B cell (primary cell): ENCODE results near the gene IL25. TPM values are rescaled to one million over a fixed set of nuclear protein-coding genes. Genes with fewer than 3 reads are reported as not detected.

Source experiments
- ATAC-seq: fragments of 200-7000 bp; cut with Tn5 transposase; one replicate; pipeline ENCODE4 v1.10.0; 2021; ENCODE audit warnings: low read depth, mild to moderate bottlenecking, moderate number of reproducible peaks, moderate library complexity
- CTCF ChIA-PET: fragments of 350-600 bp; sonication (Branson Sonifier 250); formaldehyde crosslinking; loops from one replicate; lab custom pipeline; 2021; ENCODE audit warnings: antibody characterized with exemption, inconsistent platforms; lab: Charles Lee
- POLR2A ChIA-PET: fragments of 350-600 bp; sonication (Branson Sonifier 250); formaldehyde crosslinking; loops from one replicate; lab custom pipeline; 2021; ENCODE audit warnings: antibody characterized with exemption; lab: Charles Lee
- DNase-seq: peaks from one replicate; pipeline ENCODE4 v3.0.0; 2013
- H2AFZ ChIP-seq: 2 replicates; pipeline ENCODE4 v1.6.1; 2012; ENCODE audit warnings: mild to moderate bottlenecking, low read depth, low read length; ENCODE audit not compliant: insufficient read depth, poor library complexity, severe bottlenecking
- H3K27ac ChIP-seq, 2 donors: 1 replicate in 1 of 2; 2 replicates in 1 of 2; pipeline ENCODE4 v1.5.1; 2012 to 2013; ENCODE audit warnings: low read length in 2 of 2, mild to moderate bottlenecking in 2 of 2, moderate library complexity in 1 of 2
- H3K27me3 ChIP-seq, 4 experiments: fragments of 200-600 bp in 1 of 4; sonication (generic) in 1 of 4; replicated peaks in 1 of 4; 1 replicate in 2 of 4; 2 replicates in 2 of 4; pipeline versions ENCODE4 v1.6.1 to v1.7.0; 2013 to 2016; ENCODE audit warnings: low read length in 3 of 4, mild to moderate bottlenecking in 2 of 4, mixed read lengths in 1 of 4, moderate library complexity in 1 of 4; ENCODE audit not compliant: insufficient read depth in 4 of 4, control insufficient read depth in 3 of 4; ENCODE audit errors: control extremely low read depth in 1 of 4
- H3K36me3 ChIP-seq, 2 experiments: replicated peaks in 1 of 2; 1 replicate in 1 of 2; 2 replicates in 1 of 2; pipeline versions ENCODE4 v1.6.1 to v1.7.1; 2013; ENCODE audit warnings: low read length in 1 of 2; ENCODE audit not compliant: insufficient read depth in 2 of 2, control insufficient read depth in 1 of 2; ENCODE audit errors: control extremely low read depth in 1 of 2, extremely low read depth in 1 of 2
- H3K4me1 ChIP-seq, 2 donors: fragments of 200-600 bp in 1 of 2; sonication (generic) in 1 of 2; 1 replicate in 1 of 2; 2 replicates in 1 of 2; pipeline versions ENCODE4 v1.5.1 to v1.6.1; 2013 to 2017; ENCODE audit warnings: low read length in 2 of 2; ENCODE audit not compliant: control insufficient read depth in 2 of 2, insufficient read depth in 2 of 2
- H3K4me2 ChIP-seq: replicated peaks from 2 replicates; pipeline ENCODE3; 2012; ENCODE audit warnings: mild to moderate bottlenecking, low read depth, low read length; ENCODE audit not compliant: poor library complexity, severe bottlenecking
- H3K4me3 ChIP-seq, 5 experiments: fragments of 200-600 bp in 1 of 5; sonication (generic) in 1 of 5; 1 replicate in 3 of 5; 2 replicates in 2 of 5; pipeline versions ENCODE4 v1.5.1 to v1.7.0; 2011 to 2016; ENCODE audit warnings: low read length in 4 of 5, mild to moderate bottlenecking in 4 of 5, low read depth in 2 of 5, control low read depth in 1 of 5, moderate library complexity in 1 of 5; ENCODE audit not compliant: insufficient read depth in 1 of 5; ENCODE audit errors: control extremely low read depth in 1 of 5, extremely low read depth in 1 of 5
- H3K79me2 ChIP-seq: fragments of 200-600 bp; sonication (generic); one replicate; pipeline ENCODE4 v1.6.0; 2016; ENCODE audit warnings: low read length; ENCODE audit not compliant: control insufficient read depth, insufficient read depth
- H3K9ac ChIP-seq: fragments of 200-600 bp; sonication (generic); 2 replicates; pipeline ENCODE4 v1.6.1; 2017; ENCODE audit warnings: mild to moderate bottlenecking, low read length, moderate library complexity
- H3K9me3 ChIP-seq, 3 donors: one replicate each; pipeline versions ENCODE4 v1.6.1 to v1.7.1; 2013; ENCODE audit warnings: low read length in 2 of 3; ENCODE audit not compliant: control insufficient read depth in 2 of 3, insufficient read depth in 1 of 3; ENCODE audit errors: control extremely low read depth in 1 of 3
- H4K20me1 ChIP-seq: 2 replicates; pipeline ENCODE4 v1.6.0; 2012; ENCODE audit warnings: mild to moderate bottlenecking, low read length; ENCODE audit not compliant: insufficient read depth, control insufficient read depth, poor library complexity, severe bottlenecking
- H3K27ac Mint-ChIP-seq: one replicate; pipeline ENCODE4 v1.8.0; 2021; ENCODE audit warnings: mixed read lengths
- H3K27me3 Mint-ChIP-seq: one replicate; pipeline ENCODE4 v1.8.0; 2021; ENCODE audit warnings: mixed read lengths
- H3K4me1 Mint-ChIP-seq: one replicate; pipeline ENCODE4 v1.8.0; 2021; ENCODE audit warnings: mixed read lengths
- H3K4me3 Mint-ChIP-seq: one replicate; pipeline ENCODE4 v1.8.0; 2021; ENCODE audit warnings: mixed read lengths
- H3K9me3 Mint-ChIP-seq: one replicate; pipeline ENCODE4 v1.8.0; 2022; ENCODE audit warnings: mixed read lengths; ENCODE audit not compliant: insufficient read depth
- CTCF ChIP-seq: fragments of 200-600 bp; IDR thresholded peaks from one replicate; pipeline ENCODE4 v1.8.0; 2022; ENCODE audit warnings: antibody characterized with exemption, mild to moderate bottlenecking
- EZH2 ChIP-seq: IDR thresholded peaks from 2 replicates; pipeline ENCODE4 v1.6.1; 2012; ENCODE audit warnings: borderline replicate concordance, low read depth, mild to moderate bottlenecking, moderate library complexity, low read length; ENCODE audit not compliant: insufficient read depth, poor library complexity, severe bottlenecking
- WGBS: methylation state at CpG from one replicate; pipeline ENCODE4 v1.1.5; 2013; ENCODE audit warnings: missing lambda C conversion rate; ENCODE audit not compliant: insufficient coverage; 5-methylcytosine and 5-hydroxymethylcytosine counted together
- intact Hi-C: fragments of 100-400 bp; cut with micrococcal nuclease; formaldehyde crosslinking; loops from one replicate; pipeline ENCODE4 v1.10.0; 2022
- polyA plus RNA-seq: library from polyadenylated mRNA; depleted of rRNA; stranded (reverse); fragments of >200 nt; gene quantifications from 2 replicates; pipeline ENCODE4 v1.2.3, GENCODE V29; 2012
- total RNA-seq, 2 donors: library from RNA; stranded (reverse); fragments of 120-200 nt in 1 of 2; gene quantifications; 1 replicate in 1 of 2; 2 replicates in 1 of 2; pipeline versions ENCODE4 v1.2.3 to v1.2.4, GENCODE V29; 2013 to 2022

The IL25 gene
- total and polyA plus RNA-seq, 2 donors (not counting 1 experiment from before 2014, with no cell fraction given), result not detected

DNA sequence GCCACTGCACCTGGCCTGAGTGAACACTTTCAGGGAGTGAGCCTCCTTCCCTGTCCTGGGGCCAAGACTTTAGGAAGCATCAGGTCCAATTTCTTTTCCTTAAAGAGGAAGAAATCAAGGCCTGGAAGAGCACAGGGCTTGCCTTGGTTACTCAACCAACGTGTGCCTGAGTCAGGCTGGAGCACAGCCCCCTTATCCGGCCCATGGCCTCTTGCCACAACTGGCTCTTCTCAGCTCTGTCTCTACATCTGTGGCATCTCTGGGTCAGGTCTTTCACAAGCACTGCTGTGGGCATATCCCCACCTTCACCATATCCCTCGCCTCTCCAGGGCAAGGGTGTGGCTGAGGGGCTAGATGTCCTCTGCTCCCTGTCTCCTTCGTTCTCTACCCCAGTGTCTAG lies 28.7 kb downstream of the IL25 start:
- Histone ChIP-seq H3K4me1 (peaks cover 1 to 7% of the 10 kb centered on the region in 2 donors), H3K4me2 (no peak overlapping the region), H3K4me3 (no peak overlapping the region), H3K9me3 (no peaks in the 10 kb centered on the region), H3K27me3 (peaks cover 0 to 23% (median 4%) of the 10 kb centered on the region in 4 experiments), H3K79me2 (no peaks in the 10 kb centered on the region), H3K36me3 (no peaks in the 10 kb centered on the region), H4K20me1 (no peaks in the 10 kb centered on the region), H3K27ac (no peak overlapping the region), H3K9ac (no peak overlapping the region), H2AFZ (no peak overlapping the region)
- intact Hi-C loops, result no loop called here
- ChIA-PET POLR2A (no interaction called here), CTCF (no interaction called here)
- no peak for ATAC-seq
- 87% methylated on average over 3 of the region's 4 CpGs for WGBS
- DNase-seq, result no peak
- peaks cover 42% of the 10 kb centered on the region for H3K27me3 Mint-ChIP-seq
- no peak overlapping the region for H3K4me3 Mint-ChIP-seq
- no peak overlapping the region for H3K27ac Mint-ChIP-seq
- TF ChIP-seq CTCF, result no peak
- TF ChIP-seq EZH2, result no peak
- H3K9me3 Mint-ChIP-seq, result no peaks in the 10 kb centered on the region
- peaks cover 9% of the 10 kb centered on the region for H3K4me1 Mint-ChIP-seq

- no peak overlapping the region for H3K4me3 Mint-ChIP-seq
- no peak for TF ChIP-seq EZH2
- no peak for TF ChIP-seq CTCF
- Histone ChIP-seq H3K9ac (no peak overlapping the region), H4K20me1 (no peaks in the 10 kb centered on the region), H3K4me3 (no peak overlapping the region), H3K79me2 (no peaks in the 10 kb centered on the region), H2AFZ (no peak overlapping the region), H3K4me2 (no peak overlapping the region), H3K36me3 (no peaks in the 10 kb centered on the region), H3K9me3 (no peaks in the 10 kb centered on the region), H3K4me1 (peaks cover 4 to 12% of the 10 kb centered on the region in 2 donors), H3K27me3 (peaks cover 0 to 32% (median 9%) of the 10 kb centered on the region in 4 experiments), H3K27ac (no peak overlapping the region)
- 86% methylated on average over 20 of the region's 25 CpGs for WGBS
- no peaks in the 10 kb centered on the region for H3K9me3 Mint-ChIP-seq
- DNase-seq (no peak), ATAC-seq (no peak)
- peaks cover 16% of the 10 kb centered on the region for H3K4me1 Mint-ChIP-seq
- H3K27ac Mint-ChIP-seq, result no peak overlapping the region
- peaks cover 51% of the 10 kb centered on the region for H3K27me3 Mint-ChIP-seq
- ChIA-PET CTCF (no interaction called here), POLR2A (no interaction called here)
- intact Hi-C loops, result no loop called here
Measured at GRCh38 chr14:23402296-23403138, 29.9 kb downstream of the IL25 start.
